Chondrocyte (in vitro differentiated cells): ENCODE data around the gene C19orf33. TPM values are rescaled to one million over a fixed set of nuclear protein-coding genes. Genes with fewer than 3 reads are reported as not detected.
"Not testable (repeated sequence)": the region's sequence is repeated elsewhere in the genome, so short reads cannot be mapped to it uniquely, and the experiment has no call there.

Experiments
- DNase-seq: peaks from one replicate; pipeline ENCODE4 v3.0.0; 2021; ENCODE audit warnings: mixed read lengths, low spot score
- H3K27ac Mint-ChIP-seq: one replicate; pipeline ENCODE4 v1.8.0; 2021; ENCODE audit warnings: mild to moderate bottlenecking, moderate library complexity, mixed read lengths; ENCODE audit not compliant: unreplicated experiment
- H3K27me3 Mint-ChIP-seq: 2 replicates; pipeline ENCODE4 v1.8.0; 2021; ENCODE audit warnings: low read depth, mixed read lengths
- H3K36me3 Mint-ChIP-seq: 2 replicates; pipeline ENCODE4 v1.8.0; 2021; ENCODE audit warnings: low read depth, mixed read lengths
- H3K4me1 Mint-ChIP-seq: 2 replicates; pipeline ENCODE4 v1.8.0; 2021; ENCODE audit warnings: low read depth, mild to moderate bottlenecking, mixed read lengths
- H3K4me3 Mint-ChIP-seq: one replicate; pipeline ENCODE4 v1.8.0; 2021; ENCODE audit warnings: mild to moderate bottlenecking, moderate library complexity, mixed read lengths; ENCODE audit not compliant: unreplicated experiment
- H3K9me3 Mint-ChIP-seq: 2 replicates; pipeline ENCODE4 v1.8.0; 2021; ENCODE audit warnings: low read depth, mixed read lengths
- total RNA-seq: library from RNA; stranded (reverse); gene quantifications from 3 replicates; pipeline ENCODE4 v1.2.1, GENCODE V29; 2021
- TF ChIP-seq, protein P1 (sequence below): fragments of 200-600 bp; sonication (generic); IDR thresholded peaks from 2 replicates; pipeline ENCODE4 v1.5.0; 2021; ENCODE audit warnings: antibody characterized with exemption, mild to moderate bottlenecking, moderate library complexity

C19orf33 gene
- total RNA-seq, 1 donor from 2014 or later: 2.0 TPM

DNA sequence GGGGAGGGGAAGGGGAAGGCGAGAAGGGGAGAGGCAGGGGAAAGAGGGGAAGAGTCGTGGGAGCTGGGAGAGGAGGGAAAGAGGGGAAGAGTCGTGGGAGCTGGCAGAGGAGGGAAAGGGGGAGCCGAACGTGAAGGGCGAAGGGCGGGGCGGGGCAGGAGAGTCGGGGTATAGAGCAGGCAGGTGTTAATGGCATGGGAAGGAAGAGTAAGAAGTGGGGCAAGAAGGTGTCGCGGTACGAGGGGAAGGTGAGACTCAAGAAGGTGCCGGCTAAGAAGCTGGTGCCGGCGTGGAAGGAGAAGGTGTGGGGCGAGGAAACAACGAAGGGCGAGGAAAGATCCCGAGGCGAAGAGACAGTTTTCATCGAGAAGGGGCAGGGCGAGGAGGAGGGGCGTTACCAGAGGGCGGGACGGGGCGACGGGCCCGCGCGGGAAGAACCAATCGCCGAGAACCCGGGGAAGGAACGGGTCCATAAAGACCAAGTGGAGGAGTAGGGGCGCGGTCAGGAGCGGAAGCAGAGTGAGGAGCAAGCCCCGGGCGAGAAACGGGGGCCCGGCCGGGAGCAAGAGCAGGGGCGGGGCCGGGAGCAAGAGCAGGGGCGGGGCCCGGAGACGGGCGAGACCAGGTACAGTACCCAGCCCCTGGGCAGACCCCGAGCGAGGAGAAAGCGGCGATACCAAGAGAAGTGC is 32.0 kb downstream of the C19orf33 start:
- TF ChIP-seq, protein P1, sequence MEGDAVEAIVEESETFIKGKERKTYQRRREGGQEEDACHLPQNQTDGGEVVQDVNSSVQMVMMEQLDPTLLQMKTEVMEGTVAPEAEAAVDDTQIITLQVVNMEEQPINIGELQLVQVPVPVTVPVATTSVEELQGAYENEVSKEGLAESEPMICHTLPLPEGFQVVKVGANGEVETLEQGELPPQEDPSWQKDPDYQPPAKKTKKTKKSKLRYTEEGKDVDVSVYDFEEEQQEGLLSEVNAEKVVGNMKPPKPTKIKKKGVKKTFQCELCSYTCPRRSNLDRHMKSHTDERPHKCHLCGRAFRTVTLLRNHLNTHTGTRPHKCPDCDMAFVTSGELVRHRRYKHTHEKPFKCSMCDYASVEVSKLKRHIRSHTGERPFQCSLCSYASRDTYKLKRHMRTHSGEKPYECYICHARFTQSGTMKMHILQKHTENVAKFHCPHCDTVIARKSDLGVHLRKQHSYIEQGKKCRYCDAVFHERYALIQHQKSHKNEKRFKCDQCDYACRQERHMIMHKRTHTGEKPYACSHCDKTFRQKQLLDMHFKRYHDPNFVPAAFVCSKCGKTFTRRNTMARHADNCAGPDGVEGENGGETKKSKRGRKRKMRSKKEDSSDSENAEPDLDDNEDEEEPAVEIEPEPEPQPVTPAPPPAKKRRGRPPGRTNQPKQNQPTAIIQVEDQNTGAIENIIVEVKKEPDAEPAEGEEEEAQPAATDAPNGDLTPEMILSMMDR: no peak
- Mint-ChIP-seq H3K4me3 (peak overlapping the region; percentile 96), H3K27ac (peak overlapping the region; percentile 100), H3K36me3 (peaks cover 3% of the 10 kb centered on the region), H3K4me1 (peaks cover 10% of the 10 kb centered on the region), H3K9me3 (no peaks in the 10 kb centered on the region), H3K27me3 (no peaks in the 10 kb centered on the region)
- DNase-seq: peak; percentile 99

DNA sequence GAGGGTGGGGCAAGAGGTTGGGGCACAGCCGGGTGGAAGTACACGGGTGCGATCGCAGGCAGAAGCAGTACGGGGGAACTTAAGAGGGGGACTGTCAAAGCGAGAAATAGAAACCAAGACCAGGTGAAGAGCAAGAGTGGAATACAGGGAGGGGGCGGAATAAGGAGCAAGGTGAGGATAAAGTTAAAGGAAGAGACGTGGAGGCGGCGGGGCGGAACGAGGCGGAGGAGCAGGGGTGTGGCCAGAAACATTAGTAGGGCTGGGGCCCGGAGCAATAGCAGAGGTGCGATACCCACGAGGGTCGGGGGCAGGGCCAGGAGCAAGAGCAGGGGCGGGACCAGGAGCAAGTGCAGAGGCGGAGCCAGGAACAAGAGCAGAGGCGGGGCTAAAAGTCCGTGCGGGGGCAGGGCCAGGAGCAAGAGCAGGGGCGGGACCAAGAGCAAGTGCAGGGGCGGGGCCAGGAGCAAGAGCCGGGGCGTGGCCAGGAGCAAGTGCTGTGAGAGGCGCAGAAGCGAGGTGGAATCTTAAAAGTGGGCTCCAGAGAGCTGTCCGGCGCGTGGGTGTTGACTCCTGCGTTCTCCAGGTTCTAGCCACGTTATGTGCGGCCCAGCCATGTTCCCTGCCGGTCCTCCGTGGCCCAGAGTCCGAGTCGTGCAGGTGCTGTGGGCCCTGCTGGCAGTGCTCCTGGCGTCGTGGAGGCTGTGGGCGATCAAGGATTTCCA is 32.7 kb downstream of the C19orf33 start:
- Mint-ChIP-seq H3K4me1 (peaks cover 10% of the 10 kb centered on the region), H3K9me3 (no peaks in the 10 kb centered on the region)
- TF ChIP-seq, protein P1: no peak

DNA sequence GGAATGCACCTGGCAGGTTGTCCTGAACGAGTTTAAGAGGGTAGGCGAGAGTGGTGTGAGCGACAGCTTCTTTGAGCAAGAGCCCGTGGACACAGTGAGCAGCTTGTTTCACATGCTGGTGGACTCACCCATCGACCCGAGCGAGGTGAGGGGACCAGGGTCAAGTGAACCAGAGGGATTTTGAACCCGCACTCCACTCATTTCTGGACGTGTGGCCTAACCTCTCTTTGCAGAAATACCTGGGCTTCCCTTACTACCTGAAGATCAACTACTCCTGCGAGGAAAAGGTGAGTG is 33.3 kb downstream of the C19orf33 start:
- Mint-ChIP-seq H3K4me3 (peak overlapping the region; percentile 96), H3K27me3 (no peaks in the 10 kb centered on the region), H3K9me3 (no peaks in the 10 kb centered on the region), H3K27ac (peak overlapping the region; percentile 52), H3K4me1 (peaks cover 10% of the 10 kb centered on the region), H3K36me3 (peaks cover 3% of the 10 kb centered on the region)
- no peak for DNase-seq
- TF ChIP-seq, protein P1: no peak

More for the DNA sequence above, 32.7 kb downstream of the C19orf33 start:
- Mint-ChIP-seq H3K4me3 (peak overlapping the region; percentile 96), H3K27ac (peak overlapping the region; percentile 100), H3K36me3 (peaks cover 3% of the 10 kb centered on the region), H3K27me3 (no peaks in the 10 kb centered on the region)
- DNase-seq: peak; percentile 98

- not testable (repeated sequence) for H3K27me3 Mint-ChIP-seq, H3K4me3 Mint-ChIP-seq, DNase-seq, H3K27ac Mint-ChIP-seq, H3K36me3 Mint-ChIP-seq, H3K9me3 Mint-ChIP-seq
- peaks cover 10% of the 10 kb centered on the region for H3K4me1 Mint-ChIP-seq
Measured at GRCh38 chr19:38339011-38339410, 35.0 kb downstream of the C19orf33 start.

DNA sequence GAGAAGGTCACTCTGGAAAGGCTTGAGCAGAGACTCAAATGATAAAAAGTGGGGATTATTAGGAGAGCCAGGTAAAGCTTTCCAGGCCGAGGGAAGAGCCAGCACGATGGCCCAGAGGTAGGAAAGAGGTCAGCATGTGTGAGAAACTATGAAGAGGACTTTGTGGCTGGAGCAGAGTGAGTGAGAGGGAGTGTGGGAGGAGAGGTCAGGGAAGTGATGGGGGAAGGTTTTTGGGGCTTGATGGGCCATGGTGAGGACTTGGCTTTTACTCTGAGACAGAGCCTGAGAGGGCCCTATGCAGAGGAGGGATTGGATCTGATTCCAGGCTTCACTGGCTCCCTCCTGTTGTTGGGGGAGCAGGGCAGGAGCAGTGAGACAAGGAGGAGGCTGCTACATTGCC is 36.9 kb downstream of the C19orf33 start:
- DNase-seq: no peak
- TF ChIP-seq, protein P1: no peak
- Mint-ChIP-seq H3K36me3 (peaks cover 7% of the 10 kb centered on the region), H3K27me3 (no peaks in the 10 kb centered on the region), H3K4me3 (no peak overlapping the region), H3K27ac (no peak overlapping the region), H3K9me3 (no peaks in the 10 kb centered on the region), H3K4me1 (peaks cover 10% of the 10 kb centered on the region)
